BE2C (cell line): ENCODE results near the gene FXYD2.

Source experiments
- DNase-seq: peaks from one replicate; pipeline ENCODE4 v3.0.0-alpha.2; 2020
- H3K27me3 ChIP-seq: fragments of 250-450 bp; sonication (Bioruptor Pico); 2 replicates; pipeline ENCODE4 v1.5.1; 2020; ENCODE audit warnings: mild to moderate bottlenecking
- H3K36me3 ChIP-seq: fragments of 250-450 bp; sonication (Bioruptor Pico); 2 replicates; pipeline ENCODE4 v1.5.1; 2020; ENCODE audit warnings: mild to moderate bottlenecking
- H3K4me1 ChIP-seq: fragments of 250-450 bp; sonication (Bioruptor Pico); 2 replicates; pipeline ENCODE4 v1.5.1; 2020
- H3K4me3 ChIP-seq: 2 replicates; pipeline ENCODE4 v1.5.1; 2011; ENCODE audit warnings: low read depth, low read length
- H3K9me3 ChIP-seq: fragments of 250-450 bp; sonication (Bioruptor Pico); 2 replicates; pipeline ENCODE4 v1.5.1; 2020
- TF ChIP-seq, protein P1 (sequence below): IDR thresholded peaks from 2 replicates; pipeline ENCODE4 v1.5.1; 2012; ENCODE audit warnings: mild to moderate bottlenecking, low read depth, low read length

The FXYD2 gene

DNA sequence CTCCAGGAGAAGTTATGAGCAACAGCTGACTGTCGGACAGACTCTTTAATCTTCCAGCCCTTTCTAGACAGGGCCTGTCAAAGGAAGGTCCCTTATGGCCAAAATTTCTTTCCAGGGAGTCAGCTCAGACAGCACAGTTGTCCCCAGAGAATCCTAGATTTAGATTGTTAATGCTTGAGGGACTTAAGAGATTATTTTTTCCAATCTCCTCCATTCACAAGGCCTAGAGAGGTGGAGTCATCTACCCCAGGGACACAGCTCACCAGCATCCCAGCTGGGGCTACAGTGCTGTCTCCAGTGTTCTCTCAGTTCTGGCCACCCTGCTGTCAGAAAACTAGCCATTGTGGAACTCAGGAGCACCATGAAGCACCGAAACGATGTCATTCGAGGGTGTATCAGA lies 35.3 kb downstream of the FXYD2 start:
- Histone ChIP-seq H3K9me3 (no peaks in the 10 kb centered on the region), H3K27me3 (no peaks in the 10 kb centered on the region), H3K36me3 (no peaks in the 10 kb centered on the region), H3K4me3 (no peak overlapping the region), H3K4me1 (peaks cover 6% of the 10 kb centered on the region)
- TF ChIP-seq, protein P1, sequence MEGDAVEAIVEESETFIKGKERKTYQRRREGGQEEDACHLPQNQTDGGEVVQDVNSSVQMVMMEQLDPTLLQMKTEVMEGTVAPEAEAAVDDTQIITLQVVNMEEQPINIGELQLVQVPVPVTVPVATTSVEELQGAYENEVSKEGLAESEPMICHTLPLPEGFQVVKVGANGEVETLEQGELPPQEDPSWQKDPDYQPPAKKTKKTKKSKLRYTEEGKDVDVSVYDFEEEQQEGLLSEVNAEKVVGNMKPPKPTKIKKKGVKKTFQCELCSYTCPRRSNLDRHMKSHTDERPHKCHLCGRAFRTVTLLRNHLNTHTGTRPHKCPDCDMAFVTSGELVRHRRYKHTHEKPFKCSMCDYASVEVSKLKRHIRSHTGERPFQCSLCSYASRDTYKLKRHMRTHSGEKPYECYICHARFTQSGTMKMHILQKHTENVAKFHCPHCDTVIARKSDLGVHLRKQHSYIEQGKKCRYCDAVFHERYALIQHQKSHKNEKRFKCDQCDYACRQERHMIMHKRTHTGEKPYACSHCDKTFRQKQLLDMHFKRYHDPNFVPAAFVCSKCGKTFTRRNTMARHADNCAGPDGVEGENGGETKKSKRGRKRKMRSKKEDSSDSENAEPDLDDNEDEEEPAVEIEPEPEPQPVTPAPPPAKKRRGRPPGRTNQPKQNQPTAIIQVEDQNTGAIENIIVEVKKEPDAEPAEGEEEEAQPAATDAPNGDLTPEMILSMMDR: no peak
- DNase-seq: no peak

DNA sequence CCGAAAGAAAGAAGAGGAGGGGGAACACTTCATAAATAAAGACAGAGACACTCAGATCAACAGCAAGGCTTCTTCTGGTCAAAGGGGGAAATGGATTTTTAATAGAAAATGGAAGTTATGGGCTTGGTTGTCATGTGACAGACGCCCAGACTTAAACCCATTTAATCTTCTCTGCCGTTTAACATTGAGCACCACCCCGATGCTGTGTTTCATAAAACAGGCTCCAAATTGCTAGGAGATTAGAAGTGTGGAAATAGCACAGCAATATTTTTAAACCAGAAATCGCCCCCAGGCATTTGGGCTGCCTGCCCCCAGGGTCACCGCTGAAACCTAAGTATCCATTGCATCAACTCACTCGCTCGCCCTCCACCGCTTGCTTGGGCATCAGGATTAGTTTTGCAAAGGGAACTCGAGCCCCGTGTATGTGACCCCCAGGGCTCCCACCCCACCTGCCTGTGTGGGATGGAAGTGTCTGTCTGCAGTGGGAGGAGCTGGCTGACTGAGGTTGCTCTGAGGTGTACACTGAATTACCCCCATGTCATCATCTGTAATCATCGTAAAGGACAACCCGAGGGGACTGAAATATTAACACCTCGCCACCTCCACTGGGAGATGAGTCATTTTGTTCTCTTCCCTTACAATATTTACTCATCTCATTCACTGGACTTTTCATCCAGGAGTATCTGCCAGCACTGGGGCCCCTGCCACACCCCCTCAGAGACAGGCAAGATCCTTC lies 38.2 kb downstream of the FXYD2 start:
- Histone ChIP-seq H3K9me3 (no peaks in the 10 kb centered on the region), H3K4me3 (no peak overlapping the region), H3K4me1 (peaks cover 12% of the 10 kb centered on the region), H3K36me3 (no peaks in the 10 kb centered on the region), H3K27me3 (no peaks in the 10 kb centered on the region)
- DNase-seq: no peak
- TF ChIP-seq, protein P1: no peak

DNA sequence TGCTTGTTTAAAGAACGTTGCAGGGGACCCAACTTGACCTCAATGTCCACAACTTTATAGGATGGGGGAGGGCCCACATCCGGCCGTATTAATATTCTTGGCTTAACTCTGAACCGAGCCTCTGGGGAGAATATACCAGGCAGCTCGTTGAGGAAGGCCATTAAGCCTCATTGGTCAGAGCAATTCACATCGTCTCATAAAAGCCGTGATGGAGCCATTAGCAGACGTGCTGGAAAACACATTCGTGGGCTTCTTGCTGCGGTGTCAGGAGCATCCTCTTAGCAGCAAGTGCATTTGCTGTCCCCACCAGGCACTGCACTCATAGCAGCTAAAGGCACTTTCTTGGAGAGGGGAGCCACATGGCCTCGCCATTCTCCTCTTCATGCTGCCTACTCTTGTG lies 42.4 kb downstream of the FXYD2 start:
- Histone ChIP-seq H3K9me3 (no peaks in the 10 kb centered on the region), H3K36me3 (no peaks in the 10 kb centered on the region), H3K4me1 (peaks cover 6% of the 10 kb centered on the region), H3K27me3 (no peaks in the 10 kb centered on the region), H3K4me3 (no peak overlapping the region)
- TF ChIP-seq, protein P1: no peak
- DNase-seq: no peak

DNA sequence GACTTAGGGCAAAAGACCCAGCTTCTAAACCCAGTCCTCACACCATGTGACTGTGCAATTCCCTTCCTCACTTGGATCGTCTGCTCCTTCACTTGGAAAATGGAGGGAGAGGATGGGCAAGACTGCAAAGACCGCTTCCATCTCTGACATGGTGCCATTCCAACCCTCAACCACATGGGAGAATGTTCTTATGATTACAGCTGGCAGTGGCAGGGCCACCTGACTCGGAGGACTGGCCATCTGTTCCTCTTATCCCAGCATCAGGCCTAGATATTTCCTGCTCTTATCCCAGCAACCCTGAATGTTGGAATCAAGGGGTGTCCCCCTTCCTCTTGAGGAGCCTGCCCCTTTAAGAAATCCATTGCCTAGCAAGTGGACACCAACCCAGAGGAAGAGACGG lies 42.9 kb downstream of the FXYD2 start:
- Histone ChIP-seq H3K36me3 (no peaks in the 10 kb centered on the region), H3K4me3 (no peak overlapping the region), H3K4me1 (peaks cover 6% of the 10 kb centered on the region; the same call in 1 of the 2 replicates), H3K9me3 (no peaks in the 10 kb centered on the region), H3K27me3 (no peaks in the 10 kb centered on the region)
- no peak for DNase-seq
- TF ChIP-seq, protein P1: 0 out of 2 replicates have a peak, but pooled peaks have one; percentile 7

DNA sequence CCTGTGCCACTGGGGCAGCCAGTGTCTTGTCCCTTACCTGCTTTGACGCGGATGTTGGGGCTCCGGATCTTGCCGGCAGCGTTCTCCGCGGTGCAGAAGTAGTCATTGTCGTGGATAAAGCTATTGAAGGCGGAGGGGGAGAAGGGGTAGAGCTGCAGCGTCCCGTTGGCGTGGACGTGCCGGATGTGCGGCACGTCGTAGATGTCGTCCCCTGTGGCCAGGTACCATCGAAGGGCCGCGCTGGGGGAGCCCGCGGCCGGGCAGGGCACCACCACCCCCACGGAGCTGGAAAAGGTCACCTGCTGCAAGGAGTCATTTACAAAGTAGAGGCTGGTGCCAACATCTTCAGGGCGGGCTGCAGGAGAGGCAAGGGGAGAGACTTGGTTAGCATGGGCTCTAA lies 44.1 kb downstream of the FXYD2 start:
- Histone ChIP-seq H3K36me3 (no peaks in the 10 kb centered on the region), H3K4me3 (no peak overlapping the region), H3K9me3 (no peaks in the 10 kb centered on the region), H3K27me3 (peaks cover 4% of the 10 kb centered on the region; the same call in 1 of the 2 replicates), H3K4me1 (peaks cover 6% of the 10 kb centered on the region; the same call in 1 of the 2 replicates)
- DNase-seq: no peak
- TF ChIP-seq, protein P1: no peak

DNA sequence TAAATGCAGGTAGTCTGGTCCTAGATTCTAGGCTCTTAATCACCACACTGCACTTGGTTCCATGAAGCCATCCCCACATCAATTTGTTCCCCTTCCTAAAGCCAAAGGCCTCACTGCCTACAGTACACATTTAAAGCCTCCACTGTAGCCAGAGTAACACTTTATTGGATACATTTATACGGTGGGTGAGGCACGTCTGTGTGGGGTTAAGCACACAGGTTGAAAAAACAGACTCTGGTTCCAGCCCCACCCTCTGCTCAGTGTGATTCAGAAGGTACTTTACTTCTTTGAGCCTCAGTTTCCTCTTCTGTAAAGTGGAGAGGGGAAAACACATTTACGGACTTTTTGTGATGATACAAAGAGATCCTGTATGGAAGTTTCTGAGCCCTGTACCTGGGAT lies 50.0 kb downstream of the FXYD2 start:
- H3K9me3 ChIP-seq: no peaks in the 10 kb centered on the region
- TF ChIP-seq, protein P1: no peak
- peaks cover 6% of the 10 kb centered on the region; the same call in 1 of the 2 replicates for H3K27me3 ChIP-seq

More for the DNA sequence above, 50.0 kb downstream of the FXYD2 start:
- H3K36me3 ChIP-seq: no peaks in the 10 kb centered on the region
- no peak for DNase-seq
- no peak overlapping the region for H3K4me3 ChIP-seq
- peaks cover 22% of the 10 kb centered on the region for H3K4me1 ChIP-seq
